Stimulated activated CD8-positive, alpha-beta memory T cell treated with anti-CD3 and anti-CD28 coated beads, Interleukin-15, amount 100 ng/mL, for 24 hours (primary cell): ENCODE measurements around the gene MYL11.

Source experiments
- DNase-seq: peaks from one replicate; pipeline ENCODE4 v3.0.0-alpha.2; 2020; ENCODE audit warnings: low read depth

Gene MYL11

GRCh38 chr16:30371248-30371816 lies 3.3 kb upstream of the MYL11 start:
- no peak for DNase-seq

GRCh38 chr16:30372038-30372712 lies 2.4 kb upstream of the MYL11 start:
- DNase-seq = no peak

GRCh38 chr16:30372725-30373124 lies 1.9 kb upstream of the MYL11 start:
- DNase-seq = no peak

- DNase-seq = no peak
Observed at GRCh38 chr16:30375864-30376263, 1.3 kb downstream of the MYL11 start.

- DNase-seq = no peak
Observed at GRCh38 chr16:30376461-30376902, 1.9 kb downstream of the MYL11 start.

GRCh38 chr16:30377050-30377811 lies 2.6 kb downstream of the MYL11 start:
- no peak for DNase-seq

GRCh38 chr16:30377812-30378235 lies 3.2 kb downstream of the MYL11 start:
- DNase-seq = peak; percentile 62

GRCh38 chr16:30378236-30379157 lies 3.9 kb downstream of the MYL11 start:
- DNase-seq = peak; percentile 99

GRCh38 chr16:30379158-30379783 lies 4.7 kb downstream of the MYL11 start:
- DNase-seq = no peak

- no peak for DNase-seq
Observed at GRCh38 chr16:30380072-30380802, 5.6 kb downstream of the MYL11 start.

GRCh38 chr16:30380803-30381208 lies 6.2 kb downstream of the MYL11 start:
- no peak for DNase-seq

GRCh38 chr16:30381291-30382041 lies 6.9 kb downstream of the MYL11 start:
- no peak for DNase-seq

GRCh38 chr16:30382111-30382881 lies 7.7 kb downstream of the MYL11 start, which contains the start of gene SEPTIN1:
TSS of gene SEPTIN1 (minus strand) at chr16:30382561. CDS start at chr16:30382542, 19 bp downstream.
- DNase-seq = peak; percentile 48

- DNase-seq = no peak
Observed at GRCh38 chr16:30383521-30383920, 8.9 kb downstream of the MYL11 start.

GRCh38 chr16:30394592-30395154 lies 20.1 kb downstream of the MYL11 start:
- DNase-seq = no peak

GRCh38 chr16:30395155-30395991 lies 20.8 kb downstream of the MYL11 start, which contains the start of gene ZNF48:
TSS of gene ZNF48 (plus strand) at chr16:30395420. CDS start at chr16:30395795, 375 bp downstream.
- peak; percentile 28 for DNase-seq

GRCh38 chr16:30395992-30396585 lies 21.5 kb downstream of the MYL11 start:
- no peak for DNase-seq
